RCC 7860 (cell line): ENCODE measurements around the gene CAV1.
"Not testable (repeated sequence)": the region's sequence is repeated elsewhere in the genome, so short reads cannot be mapped to it uniquely, and the experiment has no call there.

Experiments used
- DNase-seq: peaks from one replicate; pipeline ENCODE4 v3.0.0-alpha.2; 2015; ENCODE audit warnings: low spot score
- FAIRE-seq: peaks from 2 replicates; lab custom pipeline; 2012; peaks lifted over from hg19 to GRCh38; lab: Jason Lieb, UNC

Gene CAV1

DNA sequence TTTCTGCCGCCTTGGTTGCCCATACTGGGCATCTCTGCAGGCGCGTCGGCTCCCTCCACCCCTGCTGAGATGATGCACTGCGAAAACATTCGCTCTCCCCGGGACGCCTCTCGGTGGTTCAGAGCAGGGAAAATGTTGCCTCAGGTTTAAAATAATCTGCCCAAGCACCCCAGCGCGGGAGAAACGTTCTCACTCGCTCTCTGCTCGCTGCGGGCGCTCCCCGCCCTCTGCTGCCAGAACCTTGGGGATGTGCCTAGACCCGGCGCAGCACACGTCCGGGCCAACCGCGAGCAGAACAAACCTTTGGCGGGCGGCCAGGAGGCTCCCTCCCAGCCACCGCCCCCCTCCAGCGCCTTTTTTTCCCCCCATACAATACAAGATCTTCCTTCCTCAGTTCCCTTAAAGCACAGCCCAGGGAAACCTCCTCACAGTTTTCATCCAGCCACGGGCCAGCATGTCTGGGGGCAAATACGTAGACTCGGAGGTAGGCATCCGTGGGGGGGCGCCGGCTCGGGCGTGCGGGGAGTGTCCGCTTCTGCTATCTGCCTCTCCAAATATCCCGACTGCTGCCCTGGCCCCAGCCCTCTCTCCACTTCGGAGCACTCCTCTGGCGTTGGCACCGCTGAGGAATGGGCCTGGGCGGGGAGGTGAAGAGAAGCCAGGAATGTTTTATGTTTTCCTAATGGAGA lies at the start of gene CAV1:
CAV1 (plus strand) TSS at position 428 of the 689 bp plus-strand sequence; CDS start at position 455, 27 bp downstream.
- FAIRE-seq, result peak; percentile 87

GRCh38 chr7:116477625-116478024 lies 47.2 kb upstream of the CAV1 start:
- no peak for FAIRE-seq
- no peak for DNase-seq

More for the DNA sequence above, at the start of gene CAV1:
- peak; percentile 99 for DNase-seq

- DNase-seq, result no peak
- no peak for FAIRE-seq
These were observed 46.0 kb upstream of the CAV1 start for GRCh38 chr7:116478834-116479233.

GRCh38 chr7:116483271-116483942 lies 41.4 kb upstream of the CAV1 start:
- FAIRE-seq (no peak), DNase-seq (no peak)

GRCh38 chr7:116484389-116484788 lies 40.4 kb upstream of the CAV1 start:
- DNase-seq, FAIRE-seq: not testable (repeated sequence)

- FAIRE-seq (no peak), DNase-seq (no peak)
These were observed 36.8 kb upstream of the CAV1 start for GRCh38 chr7:116487907-116488521.

GRCh38 chr7:116490351-116490750 lies 34.5 kb upstream of the CAV1 start:
- FAIRE-seq (no peak), DNase-seq (no peak)

GRCh38 chr7:116491887-116492653 lies 32.8 kb upstream of the CAV1 start:
- FAIRE-seq (peak; percentile 2), DNase-seq (no peak)

DNA sequence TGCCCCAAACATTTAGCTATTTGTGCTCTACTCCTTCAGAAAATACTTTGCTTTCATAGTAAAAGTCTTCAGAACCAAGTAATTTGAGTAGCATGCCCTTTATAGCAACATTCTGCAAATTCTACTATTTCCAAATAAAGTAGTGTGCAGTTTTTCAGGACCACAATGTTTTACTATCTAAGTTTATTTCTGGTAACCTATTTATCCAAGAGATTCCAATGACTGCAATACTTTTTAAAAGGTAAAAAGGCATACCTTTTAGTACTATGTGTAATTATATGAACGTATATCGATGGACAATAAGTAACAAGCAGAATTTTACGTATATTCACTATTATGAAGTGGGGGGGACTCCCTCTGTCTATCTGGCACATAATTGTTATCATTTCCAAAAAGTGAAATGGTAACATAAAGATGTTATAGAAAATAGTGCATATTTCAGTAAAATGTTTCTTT lies 32.2 kb upstream of the CAV1 start:
- DNase-seq (no peak), FAIRE-seq (no peak)

DNA sequence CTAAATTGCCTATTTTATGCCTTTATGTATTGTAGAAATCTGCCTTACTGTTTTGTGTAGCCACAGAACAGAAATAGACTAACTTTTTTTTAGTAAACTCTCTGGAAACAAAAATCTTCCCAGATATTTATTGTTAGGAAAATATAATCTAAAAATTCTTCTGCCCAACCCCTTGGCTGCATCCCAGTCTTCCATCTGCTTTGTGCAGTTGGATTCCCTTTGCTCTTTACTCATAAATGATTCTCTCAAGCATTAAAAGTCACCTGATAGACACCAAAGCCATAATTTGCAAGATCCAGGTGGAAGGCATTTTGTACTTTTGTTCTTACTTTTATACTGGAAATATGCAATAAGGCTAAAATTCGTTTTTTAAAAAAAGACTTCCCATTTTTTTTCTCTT lies 31.4 kb upstream of the CAV1 start:
- no peak for FAIRE-seq
- DNase-seq, result no peak

GRCh38 chr7:116494472-116494871 lies 30.4 kb upstream of the CAV1 start:
- DNase-seq (no peak), FAIRE-seq (no peak)

DNA sequence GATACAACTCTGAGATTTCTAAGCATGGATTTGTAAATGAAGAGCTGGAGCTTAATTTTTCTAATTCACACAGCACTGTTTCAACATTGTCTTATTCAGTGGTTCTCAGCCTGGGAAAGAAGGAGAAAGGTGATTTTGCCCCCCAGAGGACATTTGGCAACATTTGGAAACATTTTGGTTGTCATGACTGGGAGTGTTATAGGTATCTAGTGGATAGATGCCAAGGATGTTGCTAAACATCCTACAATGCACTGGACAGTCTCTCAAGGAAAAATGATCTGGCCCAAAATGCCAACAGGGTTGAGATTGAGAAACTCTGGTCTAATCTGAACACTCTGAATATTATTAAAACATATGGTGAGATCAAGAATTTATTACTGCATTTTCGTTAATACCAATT lies 29.1 kb upstream of the CAV1 start:
- FAIRE-seq, result no peak
- peak; percentile 4 for DNase-seq

DNA sequence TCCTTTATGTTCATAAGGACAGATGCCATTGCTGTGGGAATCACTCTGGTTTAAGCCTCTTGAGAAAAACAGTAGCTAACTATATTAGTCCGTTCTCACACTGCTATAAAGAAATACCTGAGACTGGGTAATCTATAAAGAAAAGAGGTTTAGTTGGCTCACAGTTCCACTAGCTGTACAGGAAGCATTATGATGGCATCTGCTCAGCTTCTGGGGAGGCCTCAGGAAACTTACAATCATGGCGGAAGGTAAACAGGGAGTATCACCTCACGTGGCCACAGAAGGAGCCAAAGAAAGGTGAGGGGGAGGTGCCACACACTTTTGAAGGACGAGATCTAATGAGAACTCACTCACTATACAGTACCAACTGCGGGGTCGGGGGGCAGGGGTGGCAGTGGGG lies 28.2 kb upstream of the CAV1 start:
- FAIRE-seq (no peak), DNase-seq (no peak)

- DNase-seq (no peak), FAIRE-seq (no peak)
These were observed 27.1 kb upstream of the CAV1 start for GRCh38 chr7:116497708-116498107.

DNA sequence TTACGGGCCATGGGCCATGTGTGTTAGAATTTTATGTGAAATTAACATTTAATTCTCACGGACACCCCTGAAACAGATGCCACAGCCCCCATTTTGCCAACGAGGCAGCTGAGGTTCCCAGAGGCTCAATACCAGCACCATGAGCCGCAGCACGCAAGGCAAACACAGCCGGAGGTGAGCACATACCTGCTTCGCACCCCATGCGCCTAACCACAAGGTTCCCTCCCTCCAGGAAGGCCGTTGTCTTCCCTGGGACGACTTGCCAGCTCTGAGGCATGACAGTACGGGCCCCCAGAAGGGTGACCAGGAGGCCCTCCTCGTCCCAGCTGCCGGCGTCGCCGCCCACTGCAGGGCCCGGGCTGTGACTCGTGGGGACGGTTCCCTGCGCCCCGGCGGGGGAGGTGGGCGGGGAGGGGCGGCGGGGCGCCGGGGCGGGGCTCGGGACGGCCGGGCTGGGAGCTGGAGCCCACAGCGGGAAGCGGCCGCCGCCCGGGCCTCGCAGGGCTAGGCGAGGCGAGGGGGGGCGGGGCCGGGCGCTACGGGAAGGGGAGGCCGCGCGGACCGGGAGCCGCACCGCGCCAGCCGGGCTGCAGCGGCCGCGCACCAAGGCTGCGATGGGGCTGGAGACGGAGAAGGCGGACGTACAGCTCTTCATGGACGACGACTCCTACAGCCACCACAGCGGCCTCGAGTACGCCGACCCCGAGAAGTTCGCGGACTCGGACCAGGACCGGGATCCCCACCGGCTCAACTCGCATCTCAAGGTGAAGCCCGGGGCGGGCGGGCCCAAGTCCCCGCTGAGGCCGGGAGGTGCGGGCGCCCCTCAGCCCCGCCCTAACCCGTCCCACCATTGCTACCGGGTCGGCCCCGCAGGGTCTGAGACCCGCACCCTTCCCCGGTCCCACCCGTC lies 25.4 kb upstream of the CAV1 start, which contains the start of gene CAV2:
CAV2 (plus strand) TSS at position 571 of the 910 bp plus-strand sequence; CDS start at position 615, 44 bp downstream.
- DNase-seq (peak; percentile 87), FAIRE-seq (no peak)

GRCh38 chr7:116500078-116500853 lies 24.6 kb upstream of the CAV1 start:
- DNase-seq (peak; percentile 93), FAIRE-seq (peak; percentile 88)

GRCh38 chr7:116501425-116502167 lies 23.2 kb upstream of the CAV1 start:
- FAIRE-seq, result no peak
- DNase-seq, result peak; percentile 78
